Duodenal mucosa (tissue), 2 donors: ENCODE results near the gene ELAVL1.

Source experiments
- H3K27ac ChIP-seq: one replicate; pipeline ENCODE4 v1.7.0; 2013; ENCODE audit warnings: low read depth, low read length
- H3K27me3 ChIP-seq, 2 donors: one replicate each; pipeline ENCODE4 v1.7.0; 2013; ENCODE audit warnings: low read length in 2 of 2, control low read depth in 1 of 2; ENCODE audit not compliant: insufficient read depth in 2 of 2, control insufficient read depth in 1 of 2
- H3K36me3 ChIP-seq, 2 donors: one replicate each; pipeline ENCODE4 v1.7.0; 2013; ENCODE audit warnings: low read length in 2 of 2, control low read depth in 1 of 2; ENCODE audit not compliant: insufficient read depth in 2 of 2, control insufficient read depth in 1 of 2
- H3K4me1 ChIP-seq, 2 donors: one replicate each; pipeline ENCODE4 v1.7.0; 2013; ENCODE audit warnings: low read length in 2 of 2, control low read depth in 1 of 2; ENCODE audit not compliant: insufficient read depth in 2 of 2, control insufficient read depth in 1 of 2
- H3K4me3 ChIP-seq, 2 donors: one replicate each; pipeline ENCODE4 v1.7.0; 2013; ENCODE audit warnings: low read length in 2 of 2, low read depth in 1 of 2
- H3K9ac ChIP-seq, 2 donors: one replicate each; pipeline ENCODE4 v1.7.0; 2013; ENCODE audit warnings: low read length in 2 of 2, low read depth in 1 of 2
- H3K9me3 ChIP-seq, 2 donors: one replicate each; pipeline ENCODE4 v1.7.0; 2013; ENCODE audit warnings: low read length in 2 of 2, control low read depth in 1 of 2; ENCODE audit not compliant: control insufficient read depth in 1 of 2

Gene ELAVL1

DNA sequence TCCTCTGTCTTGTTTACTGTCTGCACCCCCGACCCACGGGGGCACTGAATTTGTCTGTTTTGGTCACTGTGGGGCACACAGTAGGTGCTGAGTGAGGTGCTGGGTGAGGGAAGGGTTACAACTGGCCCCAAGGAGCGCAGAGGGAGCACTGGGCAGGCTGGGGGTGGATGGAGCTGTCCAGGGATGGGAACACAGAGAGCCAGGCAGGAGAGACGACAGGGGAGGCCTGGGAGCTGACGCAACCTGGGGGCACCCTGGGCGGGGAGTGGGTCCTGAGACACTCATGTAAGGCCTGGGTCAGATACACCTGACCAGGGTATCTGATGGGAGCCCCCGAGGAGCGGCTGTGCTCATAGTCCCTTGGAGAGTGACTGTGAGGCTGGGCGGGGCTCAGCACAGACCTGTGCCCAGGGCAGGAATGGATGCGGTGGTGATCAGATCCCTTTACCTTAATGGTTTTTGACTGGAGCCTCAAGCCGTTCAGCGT, 24.8 kb downstream of the ELAVL1 start:
- Histone ChIP-seq H3K27ac (no peak overlapping the region), H3K9ac (no peak overlapping the region), H3K27me3 (no peaks in the 10 kb centered on the region), H3K9me3 (no peaks in the 10 kb centered on the region), H3K36me3 (peaks cover 28 to 84% of the 10 kb centered on the region in 2 donors), H3K4me3 (no peak overlapping the region), H3K4me1 (no peaks in the 10 kb centered on the region)

- no peak overlapping the region for H3K4me3 ChIP-seq
- no peak overlapping the region for H3K9ac ChIP-seq
- H3K36me3 ChIP-seq, result peaks cover 28 to 83% of the 10 kb centered on the region in 2 donors
- H3K4me1 ChIP-seq, result no peaks in the 10 kb centered on the region
- no peaks in the 10 kb centered on the region for H3K9me3 ChIP-seq
- H3K27ac ChIP-seq, result no peak overlapping the region
- H3K27me3 ChIP-seq, result no peaks in the 10 kb centered on the region
Observed at GRCh38 chr19:7980168-7980567, 25.3 kb downstream of the ELAVL1 start.

GRCh38 chr19:7979559-7979958, 25.9 kb downstream of the ELAVL1 start:
- peaks cover 28 to 88% of the 10 kb centered on the region in 2 donors for H3K36me3 ChIP-seq

GRCh38 chr19:7979011-7979410, 26.4 kb downstream of the ELAVL1 start:
- Histone ChIP-seq H3K9ac (no peak overlapping the region), H3K4me3 (no peak overlapping the region), H3K9me3 (no peaks in the 10 kb centered on the region), H3K27ac (no peak overlapping the region), H3K4me1 (no peaks in the 10 kb centered on the region), H3K36me3 (peaks cover 25 to 88% of the 10 kb centered on the region in 2 donors), H3K27me3 (no peaks in the 10 kb centered on the region)

More at GRCh38 chr19:7979559-7979958, 25.9 kb downstream of the ELAVL1 start:
- H3K4me3 ChIP-seq, result no peak overlapping the region
- no peak overlapping the region for H3K9ac ChIP-seq
- no peaks in the 10 kb centered on the region for H3K4me1 ChIP-seq
- no peaks in the 10 kb centered on the region for H3K9me3 ChIP-seq
- no peaks in the 10 kb centered on the region for H3K27me3 ChIP-seq
- H3K27ac ChIP-seq, result no peak overlapping the region

DNA sequence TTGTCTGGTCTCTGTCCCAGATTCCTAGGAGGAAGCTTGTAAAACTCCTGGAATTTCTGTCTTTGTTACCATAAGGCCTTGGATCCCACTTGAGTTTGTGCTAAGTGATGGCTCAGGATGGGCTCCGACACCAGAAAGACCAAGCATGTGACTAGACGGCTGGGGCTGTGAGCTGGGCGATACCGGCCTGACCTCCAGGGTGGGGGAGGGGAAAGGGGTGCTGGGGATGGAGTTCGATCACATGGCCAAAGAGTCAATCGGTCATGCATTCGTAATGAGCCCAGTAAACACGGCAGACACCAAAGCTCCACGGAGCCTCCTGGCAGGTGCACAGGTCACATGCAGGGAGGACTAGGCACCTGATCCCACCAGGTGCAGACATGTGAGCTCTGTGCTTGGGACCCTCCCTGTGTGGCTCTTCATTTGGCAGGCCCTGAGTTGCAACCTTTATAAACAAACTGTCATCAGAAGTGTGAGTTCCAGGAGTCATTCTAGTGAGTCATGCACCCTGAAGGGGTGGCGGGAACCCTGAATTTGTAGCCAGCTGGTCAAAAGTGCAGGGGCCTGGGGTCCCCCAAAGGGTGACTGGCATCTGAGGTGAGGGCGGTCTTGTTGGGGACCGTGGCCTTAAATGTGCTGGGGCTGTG, 27.1 kb downstream of the ELAVL1 start:
- no peaks in the 10 kb centered on the region for H3K27me3 ChIP-seq
- no peak overlapping the region for H3K27ac ChIP-seq
- H3K36me3 ChIP-seq, result peaks cover 27 to 88% of the 10 kb centered on the region in 2 donors
- H3K9ac ChIP-seq, result no peak overlapping the region
- no peaks in the 10 kb centered on the region for H3K4me1 ChIP-seq
- no peaks in the 10 kb centered on the region for H3K9me3 ChIP-seq
- no peak overlapping the region for H3K4me3 ChIP-seq

- Histone ChIP-seq H3K36me3 (peaks cover 22 to 84% of the 10 kb centered on the region in 2 donors), H3K9me3 (no peaks in the 10 kb centered on the region), H3K4me1 (no peaks in the 10 kb centered on the region), H3K4me3 (no peak overlapping the region), H3K27ac (no peak overlapping the region), H3K9ac (no peak overlapping the region), H3K27me3 (no peaks in the 10 kb centered on the region)
Observed at GRCh38 chr19:7977723-7978040, 27.8 kb downstream of the ELAVL1 start.

GRCh38 chr19:7977021-7977722, 28.3 kb downstream of the ELAVL1 start:
- Histone ChIP-seq H3K36me3 (peaks cover 18 to 83% of the 10 kb centered on the region in 2 donors), H3K4me3 (no peak overlapping the region), H3K27me3 (no peaks in the 10 kb centered on the region), H3K9me3 (no peaks in the 10 kb centered on the region), H3K9ac (no peak overlapping the region), H3K4me1 (no peaks in the 10 kb centered on the region), H3K27ac (no peak overlapping the region)

- peaks cover 18 to 83% of the 10 kb centered on the region in 2 donors for H3K36me3 ChIP-seq
- no peaks in the 10 kb centered on the region for H3K4me1 ChIP-seq
- no peak overlapping the region for H3K4me3 ChIP-seq
- no peaks in the 10 kb centered on the region for H3K27me3 ChIP-seq
- no peaks in the 10 kb centered on the region for H3K9me3 ChIP-seq
- H3K27ac ChIP-seq, result no peak overlapping the region
- no peak overlapping the region for H3K9ac ChIP-seq
Observed at GRCh38 chr19:7976461-7976860, 29.0 kb downstream of the ELAVL1 start.

GRCh38 chr19:7975037-7975436, 30.4 kb downstream of the ELAVL1 start:
- H3K27me3 ChIP-seq, result no peaks in the 10 kb centered on the region
- peaks cover 9 to 77% of the 10 kb centered on the region in 2 donors for H3K36me3 ChIP-seq
- H3K4me1 ChIP-seq, result no peaks in the 10 kb centered on the region
- H3K9me3 ChIP-seq, result no peaks in the 10 kb centered on the region
- H3K27ac ChIP-seq, result no peak overlapping the region
- H3K9ac ChIP-seq, result no peak overlapping the region
- no peak overlapping the region for H3K4me3 ChIP-seq

DNA sequence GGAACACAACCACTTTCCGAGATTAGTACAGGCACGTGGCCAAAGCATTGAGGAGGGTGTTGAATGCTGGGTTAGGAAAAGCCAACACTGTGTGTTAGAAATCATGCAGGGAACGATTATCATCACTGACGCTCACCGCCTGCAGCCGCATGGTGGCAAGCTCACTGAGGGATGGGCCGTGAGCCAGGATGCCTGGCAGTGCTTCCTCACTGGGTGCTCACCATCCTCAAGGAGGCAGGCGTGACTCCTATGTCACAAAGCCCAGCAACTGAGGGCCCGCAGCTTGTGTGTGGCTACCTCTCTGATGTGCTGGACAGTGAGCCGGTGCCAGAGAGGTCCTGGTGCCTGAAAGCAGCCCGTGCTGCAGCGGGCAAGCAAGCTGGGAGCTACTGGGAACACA, 31.6 kb downstream of the ELAVL1 start:
- Histone ChIP-seq H3K9ac (no peak overlapping the region), H3K36me3 (peaks cover 15 to 75% of the 10 kb centered on the region in 2 donors), H3K27me3 (no peaks in the 10 kb centered on the region), H3K9me3 (no peaks in the 10 kb centered on the region), H3K27ac (no peak overlapping the region), H3K4me1 (no peaks in the 10 kb centered on the region), H3K4me3 (no peak overlapping the region)
